ENCODE data around the gene SLC22A16. TPM values are rescaled to one million over a fixed set of nuclear protein-coding genes. Genes with fewer than 3 reads are reported as not detected.

SLC22A16 gene
- total and polyA plus RNA-seq, 2 donors (not counting 3 experiments of a cell fraction or from before 2014, with no cell fraction given), result not detected

- H3K9me1 ChIP-seq (replicated peaks; ENCODE audit: control insufficient read depth, extremely low read depth, insufficient read depth, low read length), result no peaks in the 10 kb centered on the region
- H3K9me3 ChIP-seq (replicated peaks; ENCODE audit: control insufficient read depth, insufficient read depth, low read length), result no peaks in the 10 kb centered on the region
- peaks cover 11 to 27% of the 10 kb centered on the region in 2 experiments for H3K27me3 ChIP-seq (ENCODE audit: control insufficient read depth in 2 of 2, insufficient read depth in 2 of 2, low read length in 2 of 2)
- no peak for FAIRE-seq
- dilution Hi-C loops (cut with MboI; ENCODE audit: extremely low pct_ligation_motif_present, low sequenced_read_pairs) (no loop called here), intact Hi-C loops (cut with micrococcal nuclease) (no loop called here)
- no peak overlapping the region for H3K27ac ChIP-seq (ENCODE audit: insufficient read depth, low read depth, low read length)
- H2AFZ ChIP-seq (ENCODE audit: low read depth, low read length), result no peak overlapping the region
- POLR2A ChIA-PET, result no interaction called here
- no peaks in the 10 kb centered on the region for H3K36me3 ChIP-seq (ENCODE audit: control insufficient read depth in 2 of 2, extremely low read depth in 1 of 2, insufficient read depth in 2 of 2, low read length in 2 of 2)
- no peak for TF ChIP-seq FOS (IDR thresholded peaks at IDR 0.05; ENCODE audit: borderline replicate concordance, insufficient read depth, low read length)
- no peak for TF ChIP-seq POLR2A (IDR thresholded peaks at IDR 0.05; ENCODE audit: low read depth, low read length)
- no peak for TF ChIP-seq MYC (IDR thresholded peaks at IDR 0.05; ENCODE audit: low read depth, low read length)
- TF ChIP-seq MAX (IDR thresholded peaks at IDR 0.05; ENCODE audit: insufficient read depth, insufficient read length), result no peak
- no peak for TF ChIP-seq CTCF (IDR thresholded peaks at IDR 0.05; ENCODE audit: extremely low read depth in 1 of 2, insufficient read depth in 1 of 2, low read depth in 1 of 2, low read length in 2 of 2)
- TF ChIP-seq POLR2AphosphoS5 (IDR thresholded peaks at IDR 0.05; ENCODE audit: insufficient read depth, low read depth, low read length), result no peak
- no peak for TF ChIP-seq GATA2 (IDR thresholded peaks at IDR 0.05; ENCODE audit: insufficient read depth, insufficient read length, low read depth, low read length)
- H3K79me2 ChIP-seq (ENCODE audit: control insufficient read depth, insufficient read depth, low read length), result no peaks in the 10 kb centered on the region
- H4K20me1 ChIP-seq (replicated peaks; ENCODE audit: control insufficient read depth, extremely low read depth, insufficient read depth, low read length), result no peaks in the 10 kb centered on the region
- H3K9ac ChIP-seq (replicated peaks; ENCODE audit: extremely low read depth, insufficient read depth, low read length), result no peak overlapping the region
- no peak overlapping the region for H3K4me3 ChIP-seq (replicated peaks in 1 of 3; ENCODE audit: insufficient read depth in 1 of 3, low read depth in 1 of 3, low read length in 3 of 3)
- no TSS peak for BruUV-seq (replicated peaks)
- DNase-seq (ENCODE audit: low read depth, low spot score), result no peak
- H3K4me2 ChIP-seq (ENCODE audit: insufficient read depth, low read length), result no peak overlapping the region
- CTCF ChIA-PET, result no interaction called here
- H3K4me1 ChIP-seq (ENCODE audit: control insufficient read depth, extremely low read depth, insufficient read depth, low read length), result no peaks in the 10 kb centered on the region
These were observed 30.0 kb downstream of the SLC22A16 start for GRCh38 chr6:110446405-110446804.
